Activated gamma-delta T cell treated with Interleukin-2 at 50 U/mL for 16 hours (primary cell): ENCODE measurements around the gene STAT3.

Experiments used
- DNase-seq: peaks from one replicate; pipeline ENCODE4 v3.0.0-alpha.2; 2020

The STAT3 gene

DNA sequence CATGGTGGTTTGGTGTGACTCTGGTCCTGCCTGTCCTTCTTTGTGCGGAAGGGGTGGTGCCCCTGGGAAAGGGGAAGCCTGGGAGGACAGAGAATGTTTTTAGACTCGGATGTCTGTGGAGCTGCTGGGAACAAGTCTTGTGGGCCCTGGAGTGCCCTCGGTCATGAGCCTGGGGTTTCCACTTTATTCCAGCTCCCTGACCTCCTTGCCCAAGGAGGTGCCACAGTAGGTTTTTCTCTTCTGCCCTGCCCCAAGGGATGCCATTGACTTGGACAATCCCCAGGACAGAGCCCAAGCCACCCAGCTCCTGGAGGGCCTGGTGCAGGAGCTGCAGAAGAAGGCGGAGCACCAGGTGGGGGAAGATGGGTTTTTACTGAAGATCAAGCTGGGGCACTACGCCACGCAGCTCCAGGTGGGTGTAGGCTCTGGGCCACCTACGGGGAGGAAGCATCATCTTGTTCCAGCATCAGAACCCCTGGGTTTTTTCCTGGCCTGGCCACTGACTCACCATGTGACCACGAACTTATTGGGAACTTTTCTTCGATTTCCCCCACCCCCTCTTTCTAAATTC is 98.5 kb downstream of the STAT3 start:
- DNase-seq: no peak

- peak; percentile 48 for DNase-seq
These were observed 99.2 kb downstream of the STAT3 start for GRCh38 chr17:42288803-42289610.

GRCh38 chr17:42287977-42288802 is 100.1 kb downstream of the STAT3 start, which contains the start of gene STAT5A:
TSS of gene STAT5A (plus strand) at chr17:42288498. CDS start at chr17:42289412, 914 bp downstream.
- peak; percentile 79 for DNase-seq

GRCh38 chr17:42287305-42287976 is 100.8 kb downstream of the STAT3 start:
- peak; percentile 29 for DNase-seq

DNA sequence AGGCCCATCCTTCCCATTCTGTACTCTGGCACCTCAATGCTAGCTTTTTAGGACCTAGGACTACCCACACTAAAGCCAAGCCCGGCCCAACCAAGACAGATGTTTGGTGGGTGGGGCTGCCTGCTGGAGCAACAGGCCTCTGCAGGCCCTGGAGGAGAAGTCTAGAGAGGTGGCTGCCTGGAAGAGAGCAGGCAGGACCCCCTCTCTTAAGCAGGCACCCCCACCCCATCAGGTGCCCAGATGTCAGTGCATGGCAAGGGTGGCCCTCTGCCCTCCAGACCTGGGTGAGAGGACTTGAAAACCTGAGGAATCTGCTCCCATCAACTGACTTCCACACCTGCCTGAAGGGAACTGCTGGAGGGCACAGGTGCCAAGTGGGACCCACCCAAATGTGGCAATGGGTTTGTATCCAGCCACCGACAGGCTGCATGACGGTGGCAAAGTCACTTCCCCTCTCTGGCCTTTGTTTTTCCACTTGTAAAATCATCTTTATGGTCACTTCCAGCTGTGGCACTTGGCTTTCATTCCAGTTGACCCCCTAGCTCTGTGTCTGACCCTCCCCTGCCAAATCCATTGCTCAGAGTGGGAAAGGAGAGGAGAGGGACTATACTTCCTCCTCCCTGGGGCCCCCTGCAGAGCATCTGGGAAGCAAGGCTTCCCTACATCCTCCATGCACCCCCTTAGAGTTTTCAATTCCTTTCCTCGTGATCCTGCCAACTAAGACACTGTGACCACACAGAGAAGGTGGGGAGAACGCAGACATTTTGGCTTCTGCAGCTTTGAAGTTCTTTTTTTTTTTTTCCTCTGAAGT is 101.6 kb downstream of the STAT3 start:
- DNase-seq: no peak

- DNase-seq: no peak
These were observed 102.7 kb downstream of the STAT3 start for GRCh38 chr17:42285346-42286050.

- DNase-seq: no peak
These were observed 103.7 kb downstream of the STAT3 start for GRCh38 chr17:42284566-42284965.

- no peak for DNase-seq
These were observed 104.2 kb downstream of the STAT3 start for GRCh38 chr17:42284024-42284369.

- DNase-seq: no peak
These were observed 104.8 kb downstream of the STAT3 start for GRCh38 chr17:42283241-42284023.

DNA sequence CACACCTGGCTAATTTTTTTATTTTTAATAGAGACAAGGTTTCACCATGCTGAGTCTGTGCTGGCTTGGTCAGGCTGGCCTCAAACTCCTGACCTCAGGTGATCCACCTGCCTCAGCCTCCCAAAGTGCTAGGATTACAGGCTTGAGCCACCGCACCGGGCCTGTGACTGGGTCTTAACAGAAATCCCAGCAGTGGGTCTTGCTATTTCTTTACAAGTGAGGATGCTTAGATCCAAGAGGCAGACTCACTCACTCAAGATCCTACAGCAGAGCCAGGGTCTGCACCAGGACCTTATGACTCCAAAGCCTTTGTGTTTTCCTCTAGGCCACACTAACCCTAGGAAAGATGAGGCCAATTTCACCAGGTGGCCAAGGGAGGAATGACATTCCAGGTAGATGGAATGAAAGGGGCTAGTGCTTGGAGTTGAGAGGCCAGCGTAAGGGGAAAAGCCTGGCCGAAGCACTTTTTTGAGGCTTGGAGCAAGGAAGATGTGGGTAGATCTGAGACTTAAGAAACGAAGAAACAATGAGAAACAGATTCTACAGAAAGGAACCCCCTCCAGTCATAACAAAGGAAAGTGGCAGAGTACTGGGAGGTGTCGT is 105.7 kb downstream of the STAT3 start:
- DNase-seq: no peak

GRCh38 chr17:42281571-42282096 is 106.6 kb downstream of the STAT3 start:
- DNase-seq: no peak

- no peak for DNase-seq
These were observed 108.2 kb downstream of the STAT3 start for GRCh38 chr17:42279776-42280630.

- DNase-seq: no peak
These were observed 110.9 kb downstream of the STAT3 start for GRCh38 chr17:42277342-42277712.

DNA sequence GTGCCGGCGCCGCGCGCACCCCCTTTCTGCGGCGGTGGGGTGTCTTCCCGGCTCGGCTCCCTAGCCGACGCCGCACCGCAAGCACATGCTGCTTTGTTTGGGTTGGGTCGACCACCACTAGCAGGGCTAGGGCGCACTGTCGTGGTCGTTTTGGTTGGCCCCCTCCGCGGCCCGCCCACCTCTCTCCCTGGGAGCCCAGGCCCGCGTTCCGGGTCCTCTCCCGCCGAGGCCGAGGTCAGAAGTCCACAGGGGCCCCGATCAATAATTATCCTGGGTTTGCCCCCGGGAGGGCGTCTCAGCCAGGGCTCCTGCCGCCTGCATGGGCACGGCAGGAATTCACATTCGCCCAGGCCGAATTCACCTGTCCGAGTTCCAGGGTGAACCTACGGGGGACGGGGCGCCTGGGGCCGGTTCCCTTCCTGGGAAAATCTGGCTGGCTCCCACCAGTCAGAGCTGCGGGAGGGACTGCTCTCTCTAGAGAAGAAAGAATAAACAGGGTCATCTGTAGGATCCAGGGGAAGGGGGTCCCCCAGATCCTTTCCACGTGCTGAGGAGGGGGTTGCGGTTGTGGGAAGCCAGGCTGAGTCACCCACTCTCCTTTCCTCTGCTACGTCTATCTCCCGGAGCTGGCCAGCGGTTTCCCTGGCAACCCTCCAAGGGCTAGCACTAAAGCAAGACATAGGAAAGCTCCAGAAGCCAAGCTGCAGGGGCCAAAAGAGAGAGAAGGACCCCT is 111.5 kb downstream of the STAT3 start:
- DNase-seq: no peak

- DNase-seq: peak; percentile 56
These were observed 112.0 kb downstream of the STAT3 start, which contains the start of gene STAT5B for GRCh38 chr17:42276359-42276608. TSS of gene STAT5B (minus strand) at chr17:42276391. CDS start at chr17:42232127, 44,264 bp downstream.

DNA sequence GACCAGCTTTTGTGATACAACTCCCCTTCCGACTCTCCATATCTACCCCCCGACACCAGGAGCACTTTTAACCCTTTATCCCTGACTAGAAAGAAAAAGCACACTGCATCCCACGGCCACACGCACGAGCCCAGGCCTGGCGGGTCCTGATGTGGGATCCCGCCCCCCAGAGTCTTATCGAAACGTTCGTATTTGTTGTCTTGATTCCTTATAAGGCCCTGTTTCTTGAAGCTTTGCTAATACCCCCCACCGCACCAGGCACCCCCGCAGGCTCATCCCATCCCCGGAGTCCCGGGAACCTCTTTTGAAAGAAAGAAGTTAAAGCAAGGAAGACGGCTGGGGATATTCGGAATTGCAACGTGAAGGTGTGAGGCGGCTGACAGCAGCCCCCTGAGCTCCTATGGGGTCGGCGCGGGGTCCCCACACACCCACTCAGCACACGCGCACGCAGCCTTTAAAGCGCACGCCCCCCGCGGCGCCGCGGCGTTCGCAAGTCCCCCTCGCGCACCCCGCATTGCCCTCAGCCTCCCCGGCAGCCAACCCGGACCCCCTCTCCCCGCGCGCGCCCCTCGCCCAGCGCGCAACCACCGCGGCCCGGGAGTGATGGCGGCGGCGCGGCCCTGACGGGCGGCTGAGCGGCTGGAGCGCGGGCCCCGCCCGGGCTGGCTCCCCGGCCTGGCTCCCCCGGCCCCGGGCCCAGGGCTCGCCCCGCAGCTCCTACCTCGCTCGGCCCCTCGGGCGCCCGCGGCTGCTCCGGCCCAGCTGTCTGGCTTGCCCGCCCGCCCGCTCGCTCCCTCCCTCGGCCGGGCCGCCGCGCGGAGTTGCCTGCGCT is 112.5 kb downstream of the STAT3 start:
- peak; percentile 29 for DNase-seq

- no peak for DNase-seq
These were observed 113.3 kb downstream of the STAT3 start for GRCh38 chr17:42274812-42275526.
